Peyer's patch (tissue), 4 donors: ENCODE results near the gene CD96.

Experiments used
- POLR2A ChIP-seq, 2 donors: fragments of 450-650 bp; IDR thresholded peaks; one replicate each; pipeline ENCODE4 v1.5.1; 2017; ENCODE audit warnings: antibody characterized with exemption in 2 of 2, mild to moderate bottlenecking in 2 of 2, moderate library complexity in 2 of 2
- TF ChIP-seq, protein P1 (sequence below), 6 experiments: fragments of 450-650 bp in 4 of 6; fragments of 200-600 bp in 2 of 6; sonication (generic) in 1 of 6; IDR thresholded peaks; one replicate each; pipeline ENCODE4 v1.5.1; 2017 to 2019; ENCODE audit warnings: antibody characterized with exemption in 6 of 6, mild to moderate bottlenecking in 3 of 6, moderate library complexity in 1 of 6

DNA sequence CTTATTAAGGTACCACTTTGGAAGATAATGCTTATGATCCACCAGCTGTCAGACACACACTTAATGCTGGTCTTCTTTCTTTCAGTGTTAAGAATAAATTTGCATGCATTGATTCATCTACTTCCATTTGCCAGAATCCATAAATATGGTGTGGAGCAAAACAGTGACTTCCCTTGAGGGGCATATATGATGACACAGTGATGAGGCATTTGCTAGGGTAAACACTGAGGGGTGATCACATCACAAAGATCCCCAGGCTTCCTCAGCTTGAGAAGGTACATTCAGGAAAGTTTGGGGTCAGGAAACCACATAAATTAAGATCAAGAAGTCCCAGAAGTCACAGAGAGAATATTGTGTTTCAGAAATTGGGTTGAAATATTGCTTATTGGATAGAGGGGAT, 63.0 kb downstream of the CD96 start:
- TF ChIP-seq, protein P1, sequence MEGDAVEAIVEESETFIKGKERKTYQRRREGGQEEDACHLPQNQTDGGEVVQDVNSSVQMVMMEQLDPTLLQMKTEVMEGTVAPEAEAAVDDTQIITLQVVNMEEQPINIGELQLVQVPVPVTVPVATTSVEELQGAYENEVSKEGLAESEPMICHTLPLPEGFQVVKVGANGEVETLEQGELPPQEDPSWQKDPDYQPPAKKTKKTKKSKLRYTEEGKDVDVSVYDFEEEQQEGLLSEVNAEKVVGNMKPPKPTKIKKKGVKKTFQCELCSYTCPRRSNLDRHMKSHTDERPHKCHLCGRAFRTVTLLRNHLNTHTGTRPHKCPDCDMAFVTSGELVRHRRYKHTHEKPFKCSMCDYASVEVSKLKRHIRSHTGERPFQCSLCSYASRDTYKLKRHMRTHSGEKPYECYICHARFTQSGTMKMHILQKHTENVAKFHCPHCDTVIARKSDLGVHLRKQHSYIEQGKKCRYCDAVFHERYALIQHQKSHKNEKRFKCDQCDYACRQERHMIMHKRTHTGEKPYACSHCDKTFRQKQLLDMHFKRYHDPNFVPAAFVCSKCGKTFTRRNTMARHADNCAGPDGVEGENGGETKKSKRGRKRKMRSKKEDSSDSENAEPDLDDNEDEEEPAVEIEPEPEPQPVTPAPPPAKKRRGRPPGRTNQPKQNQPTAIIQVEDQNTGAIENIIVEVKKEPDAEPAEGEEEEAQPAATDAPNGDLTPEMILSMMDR (IDR thresholded peaks at IDR 0.05), result no peak
- TF ChIP-seq POLR2A (IDR thresholded peaks at IDR 0.05), result no peak
